COLO668 (cell line): ENCODE results near the gene OR10H2.
"Not testable (repeated sequence)": the region's sequence is repeated elsewhere in the genome, so short reads cannot be mapped to it uniquely, and the experiment has no call there.

Source experiments
- DNase-seq: peaks from one replicate; lab custom pipeline; 2025; ENCODE audit not compliant: unreplicated experiment; lab: John Stamatoyannopoulos, UW

OR10H2 gene

GRCh38 chr19:15727724-15728123 lies at the start of gene OR10H2:
TSS of gene OR10H2 (plus strand) at chr19:15728024. CDS start at chr19:15728044, 20 bp downstream.
- DNase-seq = no peak

- no peak for DNase-seq
Observed at GRCh38 chr19:15679089-15679488, 48.7 kb upstream of the OR10H2 start.

GRCh38 chr19:15679865-15680264 lies 48.0 kb upstream of the OR10H2 start:
- not testable (repeated sequence) for DNase-seq

- DNase-seq = no peak
Observed at GRCh38 chr19:15680478-15681322, 47.1 kb upstream of the OR10H2 start.

GRCh38 chr19:15683411-15683810 lies 44.4 kb upstream of the OR10H2 start:
- DNase-seq = no peak

GRCh38 chr19:15684828-15685227 lies 43.0 kb upstream of the OR10H2 start:
- DNase-seq = no peak

- DNase-seq = no peak
Observed at GRCh38 chr19:15696654-15697194, 31.1 kb upstream of the OR10H2 start.

GRCh38 chr19:15701757-15702533 lies 25.9 kb upstream of the OR10H2 start:
- peak; percentile 38 for DNase-seq

- DNase-seq = peak; percentile 72
Observed at GRCh38 chr19:15702534-15702930, 25.3 kb upstream of the OR10H2 start.

- DNase-seq = no peak
Observed at GRCh38 chr19:15714638-15715037, 13.2 kb upstream of the OR10H2 start.

GRCh38 chr19:15715642-15716041 lies 12.2 kb upstream of the OR10H2 start:
- no peak for DNase-seq

- no peak for DNase-seq
Observed at GRCh38 chr19:15717809-15718208, 10.0 kb upstream of the OR10H2 start.

GRCh38 chr19:15721268-15721667 lies 6.6 kb upstream of the OR10H2 start:
- DNase-seq = no peak

GRCh38 chr19:15722956-15723355 lies 4.9 kb upstream of the OR10H2 start:
- DNase-seq = no peak

- DNase-seq = no peak
Observed at GRCh38 chr19:15730538-15730937, 2.7 kb downstream of the OR10H2 start.

GRCh38 chr19:15732388-15732787 lies 4.6 kb downstream of the OR10H2 start:
- no peak for DNase-seq

- no peak for DNase-seq
Observed at GRCh38 chr19:15733895-15734294, 6.1 kb downstream of the OR10H2 start.

- DNase-seq = no peak
Observed at GRCh38 chr19:15737722-15738121, 9.9 kb downstream of the OR10H2 start, which contains the start of gene OR10H3. TSS of gene OR10H3 (plus strand) at chr19:15737985. CDS start at chr19:15741393, 3,408 bp downstream.

- no peak for DNase-seq
Observed at GRCh38 chr19:15740785-15741184, 13.0 kb downstream of the OR10H2 start.

GRCh38 chr19:15748239-15748638 lies 20.4 kb downstream of the OR10H2 start:
- DNase-seq = no peak

GRCh38 chr19:15758379-15758778 lies 30.6 kb downstream of the OR10H2 start:
- no peak for DNase-seq
